GM21447 (cell line): ENCODE measurements around the gene NOPCHAP1.

ENCODE experiments used
- ATAC-seq: cut with Tn5 transposase; IDR thresholded peaks from one replicate; pipeline ENCODE4 v1.9.1; 2021; ENCODE audit not compliant: unreplicated experiment

The NOPCHAP1 gene

DNA sequence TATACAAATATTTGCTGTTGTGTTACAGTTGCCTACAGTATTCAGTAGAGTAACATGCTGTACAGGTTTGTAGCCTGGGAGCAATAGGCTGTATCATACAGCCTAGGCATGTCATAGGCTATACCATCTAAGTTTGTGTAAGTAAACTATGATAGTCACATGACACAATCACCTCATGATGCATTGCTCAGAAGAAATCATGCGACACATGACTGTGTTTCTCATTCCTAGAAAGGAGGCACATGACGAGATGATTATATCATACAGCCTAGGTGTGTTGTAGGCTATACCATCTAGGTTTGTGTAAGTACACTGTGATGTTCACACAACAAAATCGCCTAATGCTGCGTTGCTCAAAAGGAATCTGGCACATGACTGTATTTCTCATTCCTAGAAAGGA is 31.9 kb downstream of the NOPCHAP1 start:
- no peak for ATAC-seq

DNA sequence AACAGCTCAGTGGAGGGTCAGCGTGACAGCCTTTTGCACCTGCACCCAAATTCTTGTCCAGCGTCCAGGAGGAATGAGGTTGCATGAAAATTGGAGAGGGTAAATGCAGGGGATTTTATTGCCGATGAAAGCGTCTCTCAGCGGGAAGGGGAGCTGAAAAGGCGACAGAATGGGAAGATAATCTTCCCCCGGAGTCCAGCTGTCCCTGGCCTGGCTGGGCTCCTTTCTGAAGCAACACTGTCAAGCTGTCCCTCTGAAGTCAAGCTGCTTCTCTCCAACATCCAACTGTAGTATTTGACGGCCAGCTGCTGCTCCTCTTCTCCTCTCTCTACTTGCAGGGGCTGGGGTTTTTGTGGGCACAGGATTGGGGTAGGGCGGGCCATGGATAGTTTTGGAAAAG is 32.7 kb downstream of the NOPCHAP1 start:
- ATAC-seq = no peak

DNA sequence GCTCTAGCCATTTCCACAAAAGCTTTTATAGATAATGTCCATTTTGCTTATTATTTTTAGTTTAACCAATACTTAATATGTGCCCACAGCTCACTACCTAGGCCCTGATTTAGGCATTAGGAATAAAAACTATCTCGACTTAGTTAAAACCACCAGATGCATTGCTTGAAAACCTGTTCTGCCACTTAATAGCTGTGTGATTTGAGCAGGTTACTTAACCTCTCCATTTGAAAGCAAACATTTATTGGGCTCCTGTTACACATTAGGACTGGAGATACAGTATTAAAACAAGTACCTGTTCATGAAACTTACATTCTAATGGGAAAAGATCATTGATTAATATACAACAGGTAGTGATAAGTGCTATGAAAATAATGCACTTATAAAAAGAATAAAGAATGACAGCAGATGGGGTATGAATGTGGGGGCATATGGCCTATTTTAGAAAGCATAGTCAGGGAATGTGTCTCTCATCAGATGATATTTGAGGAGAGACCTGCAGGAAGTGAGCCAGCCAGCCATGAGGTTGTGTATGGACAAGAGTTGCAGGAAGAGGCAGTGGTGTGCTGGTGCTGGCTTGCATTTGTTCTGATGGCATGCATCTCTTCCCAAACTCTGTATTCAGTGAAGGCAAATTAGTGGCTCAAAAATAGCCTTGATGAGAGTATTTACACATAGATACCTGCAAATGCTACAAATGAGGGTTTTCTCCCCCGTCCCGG is 34.3 kb downstream of the NOPCHAP1 start:
- no peak for ATAC-seq

DNA sequence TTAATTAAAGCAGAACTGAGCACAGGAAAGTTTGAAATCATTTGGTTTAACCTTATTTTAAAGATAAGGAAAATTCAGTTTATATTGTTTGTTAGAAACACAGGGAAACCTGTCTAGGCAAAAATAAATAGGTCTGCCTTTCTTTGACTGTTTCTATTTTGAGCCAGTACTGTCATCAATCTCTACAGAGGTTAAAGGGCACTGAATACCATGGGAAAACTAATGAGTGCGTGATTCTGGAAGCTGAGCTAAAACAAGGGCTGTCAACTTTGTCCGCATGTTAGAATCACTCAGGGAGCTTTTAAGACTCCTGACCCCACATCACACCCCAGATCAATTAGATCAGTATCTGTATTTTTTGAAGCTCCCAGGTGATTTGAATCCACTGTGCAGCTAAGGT is 38.8 kb downstream of the NOPCHAP1 start:
- no peak for ATAC-seq

DNA sequence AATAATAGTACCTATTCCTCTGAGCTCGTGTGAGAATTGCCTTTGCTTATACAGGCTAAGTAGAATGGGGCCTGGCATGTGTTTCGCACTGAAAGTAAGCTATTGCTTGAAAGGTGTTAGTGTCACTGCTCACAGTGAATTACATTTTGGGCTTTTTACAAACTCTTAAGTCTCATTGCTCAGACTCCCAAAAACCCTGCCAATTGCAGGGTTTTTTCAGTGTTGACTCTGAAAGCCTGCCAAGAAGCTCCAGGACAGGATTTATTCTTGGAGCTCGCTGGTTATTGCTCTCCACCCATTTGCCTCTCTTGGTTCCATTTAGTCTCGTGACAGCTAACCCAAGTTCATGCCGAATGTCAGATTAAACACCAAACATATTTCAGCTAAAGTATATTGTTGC is 39.8 kb downstream of the NOPCHAP1 start:
- no peak for ATAC-seq

DNA sequence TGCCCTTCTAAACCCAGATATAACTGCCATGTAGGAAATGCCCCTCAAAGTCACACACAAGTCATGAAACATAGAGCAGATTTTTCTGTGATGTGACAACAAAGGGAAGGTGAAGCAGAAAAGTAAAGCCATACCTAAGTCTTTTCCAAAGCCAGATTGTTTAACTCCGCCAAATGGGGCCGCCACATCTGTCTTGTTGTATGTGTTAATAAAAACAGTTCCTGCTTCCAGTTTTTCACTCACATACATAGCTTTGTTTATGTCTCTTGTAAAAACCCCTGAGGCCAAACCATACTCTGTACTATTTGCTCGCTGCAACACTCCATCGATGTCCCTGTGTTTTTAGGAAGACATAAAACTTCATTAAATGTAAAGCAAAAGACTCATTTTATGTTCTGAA is 40.3 kb downstream of the NOPCHAP1 start:
- no peak for ATAC-seq

DNA sequence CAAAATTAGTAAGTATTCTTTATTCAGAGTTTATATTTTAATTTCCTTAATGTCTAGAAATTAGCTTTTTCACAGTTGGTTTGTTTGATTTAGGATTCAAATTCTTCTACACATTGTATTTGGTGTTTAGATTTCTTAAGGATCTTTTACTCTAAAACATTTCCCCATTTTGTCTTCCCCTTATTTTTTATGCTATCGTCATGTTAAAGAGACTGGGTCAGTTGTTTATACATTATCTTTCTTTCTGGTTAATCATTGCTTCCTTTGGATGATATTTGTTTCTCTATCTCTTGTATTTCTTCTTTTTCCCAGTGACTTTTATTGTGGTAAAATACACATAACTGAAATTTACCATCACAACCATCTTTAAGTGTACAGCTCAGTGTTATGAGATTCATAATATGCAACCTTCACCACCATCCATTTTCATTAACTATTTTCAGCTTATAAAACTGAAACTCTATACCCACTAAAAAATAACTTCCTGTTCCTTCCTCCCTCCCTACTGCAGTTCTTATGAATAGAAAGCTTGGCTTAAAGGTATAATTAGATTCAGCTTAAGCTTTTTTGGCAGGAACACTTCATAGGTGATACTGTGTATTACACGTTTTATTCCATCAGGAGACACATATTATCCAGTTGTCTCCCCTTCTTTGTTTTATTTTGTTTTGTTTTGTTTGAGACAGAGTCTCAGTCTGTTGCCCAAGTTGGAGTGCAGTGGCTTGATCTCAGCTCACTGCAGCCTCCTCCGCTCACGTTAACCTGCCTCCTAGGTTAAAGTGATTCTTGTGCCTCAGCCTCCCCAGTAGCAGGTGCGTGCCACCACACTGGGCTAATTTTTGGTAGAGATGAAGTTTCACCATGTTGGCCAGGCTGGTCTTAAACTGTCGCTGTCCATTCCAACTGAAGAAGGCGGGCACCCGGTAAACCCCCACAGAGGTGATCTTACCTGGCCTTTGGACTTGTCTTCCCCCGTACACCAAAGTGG is 45.0 kb downstream of the NOPCHAP1 start:
- peak; percentile 95 for ATAC-seq

DNA sequence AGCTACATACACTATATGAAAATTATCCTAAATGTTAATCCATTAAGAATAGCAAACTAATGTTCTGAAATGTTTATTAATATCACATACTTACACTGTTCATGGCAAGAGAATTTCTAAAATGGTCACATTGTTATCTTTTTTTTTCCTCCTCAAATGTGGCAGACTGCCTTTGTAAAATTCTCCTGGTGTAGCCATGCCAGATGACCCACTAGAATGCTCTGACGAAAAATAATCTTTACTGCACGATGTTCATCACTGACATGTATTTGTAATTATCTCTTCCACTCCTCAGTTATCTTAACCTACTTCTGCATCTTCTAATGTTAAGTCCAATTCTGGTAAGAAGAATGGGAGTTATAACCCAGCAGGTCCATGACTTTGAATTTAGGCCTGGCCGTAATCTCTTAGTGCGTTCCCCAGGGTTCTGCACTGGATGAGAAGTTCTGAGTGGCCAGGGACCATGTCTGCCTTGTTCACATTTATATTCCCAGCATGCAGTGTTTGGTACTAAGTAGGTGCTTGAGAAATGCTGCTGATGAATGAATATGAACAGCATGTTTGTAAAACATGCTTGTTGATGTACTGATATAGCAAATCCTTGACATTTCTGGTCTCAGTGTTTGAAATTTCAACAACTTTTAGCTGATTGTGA is 46.7 kb downstream of the NOPCHAP1 start:
- ATAC-seq = no peak

DNA sequence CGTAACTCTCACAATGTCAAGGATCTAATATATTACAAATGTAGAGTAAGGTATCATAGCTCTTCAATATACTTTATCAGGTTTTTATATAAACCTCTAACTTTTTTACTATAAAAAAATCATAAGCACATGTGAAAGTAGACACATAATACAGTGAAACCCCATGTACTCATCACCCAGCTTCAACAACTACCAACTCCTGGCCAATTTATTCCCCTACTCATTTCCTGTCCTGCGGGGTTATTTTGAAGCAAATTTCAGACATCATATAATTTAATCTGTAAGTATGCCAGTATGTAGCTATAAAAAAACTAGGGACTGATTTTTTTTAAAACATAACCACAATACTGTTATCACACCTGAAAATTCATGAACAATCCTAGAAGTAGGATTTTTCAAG is 47.7 kb downstream of the NOPCHAP1 start:
- no peak for ATAC-seq
